ENCODE results near the gene LY6G6C.
"Not testable (repeated sequence)": the region's sequence is repeated elsewhere in the genome, so short reads cannot be mapped to it uniquely, and the experiment has no call there.

The LY6G6C gene

GRCh38 chr6:31725502-31726350, 4.2 kb upstream of the LY6G6C start:
- no peak for DNase-seq

- no peak for DNase-seq
These were observed 2.6 kb upstream of the LY6G6C start for GRCh38 chr6:31723980-31724691.

DNA sequence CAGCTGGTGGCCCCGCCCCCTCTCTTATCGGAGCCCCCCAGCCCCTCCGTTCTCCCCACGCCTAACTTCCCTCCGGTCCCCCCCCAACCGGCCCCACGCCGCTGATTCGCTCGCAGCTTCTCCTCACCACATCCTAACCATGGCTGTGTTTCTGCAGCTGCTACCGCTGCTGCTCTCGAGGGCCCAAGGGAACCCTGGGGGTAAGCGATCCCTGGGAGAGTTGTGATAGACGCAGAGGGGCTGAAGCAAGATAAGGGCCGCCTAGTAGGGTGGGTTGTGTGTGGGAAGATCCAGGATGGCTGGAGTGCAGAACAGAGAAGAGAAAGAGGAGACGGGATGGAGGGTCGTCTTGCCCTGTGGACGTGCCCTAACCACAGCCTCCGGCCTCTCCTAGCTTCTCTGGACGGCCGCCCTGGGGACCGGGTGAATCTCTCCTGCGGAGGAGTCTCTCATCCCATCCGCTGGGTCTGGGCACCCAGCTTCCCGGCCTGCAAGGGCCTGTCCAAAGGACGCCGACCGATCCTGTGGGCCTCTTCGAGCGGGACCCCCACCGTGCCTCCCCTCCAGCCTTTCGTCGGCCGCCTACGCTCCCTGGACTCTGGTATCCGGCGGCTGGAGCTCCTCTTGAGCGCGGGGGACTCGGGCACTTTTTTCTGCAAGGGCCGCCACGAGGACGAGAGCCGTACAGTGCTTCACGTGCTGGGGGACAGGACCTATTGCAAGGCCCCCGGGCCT, 1.9 kb upstream of the LY6G6C start, which contains the start of gene MPIG6B:
Gene MPIG6B (plus strand): TSS at position 129 of the 735 bp plus-strand sequence. CDS start 11 bp downstream, at position 140.
- DNase-seq = no peak

DNA sequence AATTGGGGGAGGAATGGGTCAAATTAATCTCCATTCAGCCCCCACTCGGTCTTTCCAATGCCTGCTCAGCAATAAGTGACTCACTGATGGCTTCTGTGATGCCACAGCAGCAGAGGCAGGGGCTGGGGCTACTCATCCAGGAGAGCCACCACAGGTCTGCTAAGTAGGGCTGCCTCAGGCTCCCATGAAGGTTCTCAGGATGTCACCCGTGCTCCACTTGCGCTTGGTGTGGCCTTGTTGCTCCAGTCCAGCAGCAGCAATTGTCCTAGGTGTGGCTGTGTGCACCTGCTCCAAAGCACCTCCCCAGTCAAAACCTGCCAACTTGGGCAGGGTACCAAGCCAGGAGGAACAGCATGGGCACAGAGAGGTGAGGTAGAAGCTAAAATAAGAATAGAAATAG, 627 bp upstream of the LY6G6C start:
- no peak for DNase-seq

DNA sequence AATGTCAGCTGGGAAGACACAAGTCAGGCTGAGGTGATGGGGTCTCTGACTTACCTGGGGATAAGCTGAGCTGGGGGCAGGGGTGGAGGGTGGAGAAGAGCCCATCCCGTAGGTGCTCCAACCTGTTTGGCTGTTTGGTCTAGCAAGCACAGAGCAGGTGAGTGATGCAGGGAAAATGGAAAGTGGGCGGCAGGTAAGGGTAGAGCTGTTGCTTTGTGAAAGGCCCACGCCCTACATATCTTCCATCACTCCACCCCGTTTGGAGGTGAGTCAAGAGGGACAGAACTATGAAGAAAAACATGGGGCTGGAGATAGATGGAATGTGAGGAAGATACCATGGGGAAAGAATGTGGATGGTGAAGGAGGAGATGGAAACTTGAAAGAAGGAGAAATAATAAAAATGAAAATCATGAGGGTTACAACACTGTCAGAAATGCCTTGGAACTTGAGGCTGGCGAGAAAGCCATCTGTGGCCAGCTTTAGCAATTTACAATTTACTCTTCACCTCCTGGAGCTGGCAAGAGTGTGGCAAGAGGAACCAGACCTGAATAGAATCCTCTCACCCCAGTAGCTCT, 1.3 kb downstream of the LY6G6C start:
- DNase-seq = no peak

GRCh38 chr6:31719001-31719400, 2.5 kb downstream of the LY6G6C start:
- no peak for DNase-seq

DNA sequence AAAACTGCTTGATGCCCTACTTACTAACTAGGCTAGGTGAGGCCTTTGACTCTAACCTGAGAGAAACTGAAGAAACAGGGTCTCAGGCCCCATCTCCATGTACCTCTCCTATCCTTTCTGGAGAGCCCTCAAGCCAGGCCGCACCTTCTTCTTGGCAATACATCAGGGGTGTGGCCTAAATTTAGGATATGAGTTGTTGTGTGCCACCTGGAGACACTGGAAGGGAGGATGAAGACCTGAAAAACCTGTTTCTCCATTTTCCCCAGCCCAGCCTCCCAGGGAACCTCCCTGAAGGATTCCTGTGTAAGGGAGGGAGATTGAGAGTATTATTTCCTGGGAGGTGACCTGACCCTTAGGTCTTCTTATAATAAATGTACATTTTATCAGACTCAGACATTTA, 3.3 kb downstream of the LY6G6C start:
- peak; percentile 47 for DNase-seq

DNA sequence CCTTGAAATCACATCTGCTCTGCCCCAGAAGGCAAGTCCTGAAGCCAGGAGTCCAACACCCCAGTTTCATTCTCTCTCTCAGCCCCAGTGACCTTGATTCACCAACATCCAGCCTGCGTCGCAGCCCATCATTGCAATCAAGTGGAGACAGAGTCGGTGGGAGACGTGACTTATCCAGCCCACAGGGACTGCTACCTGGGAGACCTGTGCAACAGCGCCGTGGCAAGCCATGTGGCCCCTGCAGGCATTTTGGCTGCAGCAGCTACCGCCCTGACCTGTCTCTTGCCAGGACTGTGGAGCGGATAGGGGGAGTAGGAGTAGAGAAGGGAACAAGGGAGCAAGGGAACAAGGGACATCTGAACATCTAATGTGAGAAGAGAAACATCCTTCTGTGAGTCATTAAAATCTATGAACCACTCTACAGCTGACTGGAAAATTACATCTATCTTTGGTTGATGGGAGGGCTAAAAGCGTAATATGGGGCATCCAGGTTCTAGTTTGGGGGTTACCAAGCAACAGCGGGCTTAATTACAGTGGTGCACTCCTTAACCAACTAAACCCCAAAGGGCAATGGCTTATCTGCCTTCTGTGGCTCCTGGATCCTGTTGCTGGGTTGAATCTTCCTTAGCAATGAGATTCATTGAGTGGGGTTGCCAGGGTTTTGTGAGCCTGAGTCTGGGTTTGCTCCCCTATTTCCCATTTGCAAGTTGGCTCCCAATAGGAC, 3.9 kb downstream of the LY6G6C start:
- no peak for DNase-seq

GRCh38 chr6:31715022-31715958, 6.3 kb downstream of the LY6G6C start, which contains the start of gene LY6G6D:
TSS of gene LY6G6D (plus strand) at chr6:31715348. CDS start at chr6:31715356, 8 bp downstream.
- DNase-seq = no peak

DNA sequence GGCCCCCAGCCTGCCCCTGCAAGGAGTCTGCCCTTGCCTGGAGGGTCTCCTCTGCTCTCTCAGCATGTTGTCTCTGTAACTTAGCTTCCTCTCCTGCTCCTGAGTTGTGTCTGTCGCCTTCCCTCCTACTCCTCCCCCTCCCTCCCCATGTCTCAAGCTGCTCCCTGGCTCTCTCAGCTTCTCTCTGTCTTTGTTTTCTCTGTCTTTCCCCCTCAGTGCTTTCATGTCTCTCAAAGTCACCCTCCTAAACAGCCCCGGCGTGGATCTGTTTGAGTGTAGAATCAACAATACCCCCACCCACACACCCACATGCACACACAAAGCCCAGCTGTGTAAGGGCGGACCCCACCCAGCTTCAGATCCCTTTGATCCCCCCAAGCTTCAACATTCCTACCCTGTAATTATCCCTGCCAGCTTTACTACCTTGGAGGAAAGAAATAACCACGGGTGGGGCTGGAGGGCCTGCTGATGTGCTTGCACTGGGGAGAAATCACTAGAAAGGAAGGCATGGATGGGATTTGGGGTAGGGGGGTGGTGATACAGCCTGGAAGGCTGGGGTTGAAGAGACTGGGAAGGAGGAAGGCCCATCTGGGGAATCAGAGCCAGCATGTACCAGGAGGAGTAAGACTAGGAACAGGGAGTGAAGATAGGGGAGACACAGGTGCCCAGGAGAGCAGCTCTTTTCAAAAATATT, 7.4 kb downstream of the LY6G6C start:
- peak; percentile 89 for DNase-seq

- no peak for DNase-seq
These were observed 8.1 kb downstream of the LY6G6C start for GRCh38 chr6:31713465-31713864.

GRCh38 chr6:31712296-31712695, 9.2 kb downstream of the LY6G6C start:
- peak; percentile 25 for DNase-seq

- no peak for DNase-seq
These were observed 10.3 kb downstream of the LY6G6C start for GRCh38 chr6:31711233-31711632.

GRCh38 chr6:31710523-31711219, 10.9 kb downstream of the LY6G6C start:
- DNase-seq = no peak

DNA sequence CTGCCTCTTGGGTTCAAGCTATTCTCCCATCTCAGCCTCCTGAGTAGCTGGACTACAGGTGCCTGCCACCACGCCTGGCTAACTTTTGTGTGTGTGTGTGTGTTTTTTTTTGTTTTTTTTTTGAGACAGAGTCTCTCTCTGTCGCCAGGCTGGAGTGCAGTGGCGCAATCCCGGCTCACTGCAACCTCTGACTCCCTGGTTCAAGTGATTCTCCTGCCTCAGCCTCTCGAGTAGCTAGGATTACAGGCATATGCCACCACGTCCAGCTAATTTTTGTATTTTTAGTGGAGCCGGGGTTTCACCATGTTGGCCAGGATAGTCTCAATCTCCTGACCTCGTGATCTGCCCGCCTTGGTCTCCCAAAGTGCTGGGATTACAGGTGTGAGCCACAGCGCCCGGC, 12.4 kb downstream of the LY6G6C start:
- not testable (repeated sequence) for DNase-seq

GRCh38 chr6:31708224-31708623, 13.3 kb downstream of the LY6G6C start:
- no peak for DNase-seq

DNA sequence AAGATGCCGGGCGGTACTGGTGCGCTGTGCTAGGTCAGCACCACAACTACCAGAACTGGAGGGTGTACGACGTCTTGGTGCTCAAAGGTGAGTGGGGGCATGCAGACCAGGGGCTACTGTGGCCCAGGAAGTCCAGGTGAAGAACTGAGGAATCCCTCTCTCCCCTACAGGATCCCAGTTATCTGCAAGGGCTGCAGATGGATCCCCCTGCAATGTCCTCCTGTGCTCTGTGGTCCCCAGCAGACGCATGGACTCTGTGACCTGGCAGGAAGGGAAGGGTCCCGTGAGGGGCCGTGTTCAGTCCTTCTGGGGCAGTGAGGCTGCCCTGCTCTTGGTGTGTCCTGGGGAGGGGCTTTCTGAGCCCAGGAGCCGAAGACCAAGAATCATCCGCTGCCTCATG, 13.8 kb downstream of the LY6G6C start:
- no peak for DNase-seq

DNA sequence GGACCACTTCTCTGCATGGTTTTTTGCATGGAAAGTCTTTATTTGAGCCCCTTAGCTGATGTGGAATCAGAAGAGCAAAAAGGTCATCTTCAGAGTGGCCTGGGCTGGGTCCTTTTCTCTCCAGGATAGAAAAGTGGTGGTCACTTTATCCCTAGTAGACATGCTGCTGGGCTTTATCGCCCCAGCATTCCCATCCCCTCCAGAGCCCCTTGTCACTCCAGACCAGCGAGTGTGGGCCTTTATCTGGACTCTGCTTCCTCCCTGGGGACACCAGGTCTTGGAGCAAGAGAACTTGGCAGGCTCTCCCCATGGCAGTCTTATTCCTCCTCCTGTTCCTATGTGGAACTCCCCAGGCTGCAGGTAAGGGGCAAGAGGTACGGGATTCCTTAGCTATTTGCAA, 14.9 kb downstream of the LY6G6C start, which contains the start of gene LY6G6F:
Gene LY6G6F (plus strand): TSS at position 268 of the 400 bp plus-strand sequence. CDS start 41 bp downstream, at position 309.
- DNase-seq = no peak

GRCh38 chr6:31705931-31706330, 15.6 kb downstream of the LY6G6C start:
- no peak for DNase-seq
